ENCODE data around the gene CBY3.
"Not testable (repeated sequence)": the region's sequence is repeated elsewhere in the genome, so short reads cannot be mapped to it uniquely, and the experiment has no call there.

CBY3 gene

DNA sequence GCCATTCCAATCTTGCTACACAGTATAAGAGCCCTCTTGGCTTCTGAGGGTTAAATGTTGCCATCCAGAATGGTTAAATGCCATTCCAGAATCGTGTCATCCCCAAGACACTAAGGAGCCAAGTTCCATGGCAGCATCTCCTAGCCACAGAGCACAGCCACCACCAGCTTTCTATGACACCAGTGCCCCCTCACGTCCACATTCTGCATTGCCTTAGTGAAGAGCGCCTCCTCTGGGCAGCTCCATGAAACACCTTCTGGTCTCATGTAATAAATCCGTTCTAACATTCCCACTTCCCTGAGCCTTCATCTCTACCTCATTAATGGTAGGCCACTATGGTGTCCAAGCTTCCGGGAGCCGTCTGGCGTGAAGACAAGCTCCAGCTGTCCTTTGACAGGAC is 12.4 kb downstream of the CBY3 start:
- peak; percentile 6 for DNase-seq (ENCODE audit: low read depth)

DNA sequence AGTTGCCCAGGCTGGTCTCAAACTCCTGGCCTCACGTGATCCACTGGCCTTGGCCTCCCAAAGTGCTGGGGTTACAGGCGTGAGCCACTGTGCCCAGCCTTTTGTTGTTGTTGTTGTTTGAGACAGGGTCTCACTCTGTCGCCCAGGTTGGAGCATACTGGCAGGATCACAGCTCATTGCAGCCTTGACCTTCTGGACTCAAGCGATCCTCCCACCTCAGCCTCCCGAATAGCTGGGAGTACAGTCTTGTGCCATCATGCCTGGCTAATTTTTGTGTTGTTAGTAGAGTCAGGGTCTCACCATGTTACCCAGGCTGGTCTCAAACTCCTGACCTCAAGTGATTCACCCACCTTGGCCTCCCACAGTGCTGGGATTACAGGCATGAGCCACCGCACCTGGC is 19.2 kb downstream of the CBY3 start:
- not testable (repeated sequence) for DNase-seq (ENCODE audit: low read depth)

DNA sequence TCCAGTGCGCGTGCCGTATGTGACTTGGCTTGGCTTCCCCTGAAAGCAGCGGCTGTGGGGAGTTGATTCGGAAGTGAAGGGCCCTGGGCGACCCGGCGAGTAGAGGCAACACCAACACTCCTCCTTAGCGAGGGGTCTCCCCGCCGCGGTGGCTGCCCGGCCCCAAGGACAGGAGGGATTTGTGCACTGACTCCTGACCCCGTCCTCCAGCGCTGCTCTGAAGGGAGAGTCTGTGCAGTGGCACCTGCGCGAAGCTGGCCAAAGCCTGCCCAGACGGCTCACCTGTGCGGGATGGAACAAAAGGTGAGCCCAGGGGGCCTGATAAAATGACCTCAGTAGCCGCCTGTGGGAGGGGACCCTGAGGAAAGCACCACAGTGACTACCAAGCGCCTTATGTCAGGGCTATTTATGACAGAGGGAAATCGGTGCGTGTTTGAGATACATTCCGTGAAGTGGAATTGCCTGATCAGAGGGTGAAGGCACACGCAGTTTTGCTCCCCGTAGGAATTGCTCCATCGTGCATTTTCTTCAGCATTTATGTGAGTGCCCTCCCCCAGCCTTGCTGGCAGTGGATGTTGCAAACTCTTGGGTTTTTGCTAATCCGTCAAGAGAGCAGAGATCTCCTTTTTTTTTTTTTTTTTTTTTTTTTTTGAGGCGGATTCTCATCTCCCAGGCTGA is 22.5 kb downstream of the CBY3 start:
- DNase-seq (ENCODE audit: low read depth) = not testable (repeated sequence)

DNA sequence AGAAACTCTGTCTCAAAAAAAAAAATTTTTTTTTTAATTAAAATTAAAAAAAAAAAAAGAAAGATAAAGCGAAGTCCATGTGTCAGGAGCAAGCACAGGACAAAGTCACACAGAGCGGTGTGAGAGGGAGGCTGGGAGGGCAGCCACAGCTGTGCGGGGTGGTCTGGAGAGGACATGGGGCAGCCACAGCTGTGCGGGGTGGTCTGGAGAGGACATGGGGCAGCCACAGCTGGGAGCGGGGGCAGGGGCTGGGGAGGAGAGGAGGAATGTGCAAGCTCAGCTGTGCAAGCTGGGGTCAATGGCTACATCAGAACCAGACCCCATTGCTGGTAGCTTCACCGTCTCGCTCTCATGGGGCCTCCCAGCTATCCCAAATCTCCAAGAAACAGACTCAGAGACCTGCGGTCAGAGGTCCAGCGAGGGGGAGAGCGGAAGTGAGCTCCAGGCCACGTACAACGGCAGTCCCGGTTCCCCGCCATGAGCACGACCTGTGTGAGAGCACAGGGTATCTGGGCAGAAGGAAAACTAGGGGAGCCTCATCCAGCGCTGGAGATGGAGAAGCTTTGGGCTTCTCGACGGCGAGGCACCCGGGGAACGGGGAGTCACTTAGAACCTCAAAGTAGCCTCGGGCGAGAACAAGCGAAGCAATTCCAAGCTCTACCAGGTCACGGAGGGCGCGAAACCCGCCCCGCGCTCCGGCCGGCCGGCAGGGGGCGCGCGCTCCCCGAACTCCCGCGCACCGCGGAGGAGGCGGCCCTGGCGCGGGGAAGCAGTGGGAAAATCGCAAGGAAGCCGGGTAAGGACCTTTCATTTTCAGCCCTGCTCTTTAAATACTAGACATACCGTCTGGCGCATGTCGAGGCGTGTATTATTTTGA is 23.3 kb downstream of the CBY3 start:
- not testable (repeated sequence) for DNase-seq (ENCODE audit: low read depth)

DNA sequence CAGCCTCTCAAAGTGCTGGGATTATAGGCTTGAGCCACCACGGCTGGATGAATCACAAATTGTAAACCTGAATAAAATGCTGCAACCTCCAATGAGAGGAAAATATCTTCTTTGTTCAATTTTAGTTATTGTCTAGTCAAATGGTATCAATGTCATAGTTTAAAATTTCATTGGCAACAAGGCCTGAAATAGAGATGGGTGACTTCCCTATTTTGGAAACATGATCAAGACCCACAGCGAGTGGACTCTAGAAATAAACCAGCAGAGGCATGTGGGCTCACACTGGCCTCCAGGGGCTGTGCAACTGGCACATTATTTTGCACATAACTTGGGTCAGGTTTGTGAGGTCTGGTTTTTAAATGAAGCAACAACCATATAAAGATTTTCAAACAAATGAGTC is 27.7 kb downstream of the CBY3 start:
- DNase-seq (ENCODE audit: low read depth) = not testable (repeated sequence)

DNA sequence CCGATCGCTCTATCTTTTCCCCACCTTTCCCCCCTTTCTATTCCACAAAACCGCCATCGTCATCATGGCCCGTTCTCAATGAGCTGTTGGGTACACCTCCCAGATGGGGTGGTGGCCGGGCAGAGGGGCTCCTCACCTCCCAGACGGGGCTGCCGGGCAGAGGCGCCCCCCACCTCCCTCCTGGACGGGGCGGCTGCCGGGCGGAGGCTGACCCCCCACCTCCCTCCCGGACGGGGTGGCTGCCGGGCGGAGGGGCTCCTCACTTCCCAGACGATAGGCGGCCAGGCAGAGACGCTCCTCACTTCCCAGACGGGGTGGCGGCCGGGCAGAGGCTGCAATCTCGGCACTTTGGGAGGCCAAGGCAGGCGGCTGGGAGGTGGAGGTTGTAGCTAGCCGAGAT is 30.6 kb downstream of the CBY3 start:
- DNase-seq (ENCODE audit: low read depth) = not testable (repeated sequence)

DNA sequence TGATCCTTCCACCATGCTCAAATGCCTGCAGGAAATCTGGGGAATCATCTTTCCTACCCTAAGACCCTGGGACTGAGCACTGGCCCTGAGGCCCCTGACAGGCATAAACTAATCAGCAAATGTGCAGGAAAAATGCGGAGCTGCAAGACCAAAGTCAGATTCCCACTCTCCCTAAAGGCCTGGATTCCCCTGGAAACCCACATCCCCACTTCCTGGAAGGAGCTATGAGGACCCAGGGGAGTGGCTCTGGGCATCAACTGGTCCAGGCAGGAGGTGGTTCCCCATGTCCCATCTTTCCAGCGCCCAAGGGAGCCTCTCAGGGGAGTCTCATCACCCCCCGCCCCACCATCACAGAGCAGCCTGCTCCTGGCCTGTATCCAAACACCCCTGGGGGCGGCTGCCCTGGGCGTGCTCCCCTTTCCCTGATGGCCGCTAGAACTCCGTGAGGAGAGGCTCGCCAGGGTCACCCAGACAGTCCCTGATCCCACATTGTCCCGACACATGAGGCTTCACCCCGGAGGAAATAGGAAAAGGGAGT is 31.6 kb downstream of the CBY3 start:
- DNase-seq (ENCODE audit: low read depth) = not testable (repeated sequence)

DNA sequence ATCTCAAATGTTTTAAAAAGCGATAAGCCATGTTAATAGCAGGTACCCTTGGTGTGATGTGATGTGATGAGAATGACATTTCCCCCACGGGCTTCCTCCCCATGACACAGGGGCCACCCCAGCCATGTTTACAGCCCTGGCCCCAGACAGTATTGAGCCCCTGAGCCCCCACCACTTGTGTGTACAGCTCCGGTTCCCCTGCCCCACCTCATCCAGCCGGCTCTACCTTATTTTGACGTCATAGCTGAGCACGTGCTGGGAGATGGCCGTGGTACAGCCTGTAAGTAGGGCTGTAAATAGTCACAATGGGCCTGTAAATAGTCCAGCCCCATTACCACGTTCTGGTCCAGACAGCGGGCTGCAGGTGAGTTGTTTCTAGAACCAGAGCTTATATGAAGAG is 32.4 kb downstream of the CBY3 start:
- DNase-seq (ENCODE audit: low read depth) = no peak

DNA sequence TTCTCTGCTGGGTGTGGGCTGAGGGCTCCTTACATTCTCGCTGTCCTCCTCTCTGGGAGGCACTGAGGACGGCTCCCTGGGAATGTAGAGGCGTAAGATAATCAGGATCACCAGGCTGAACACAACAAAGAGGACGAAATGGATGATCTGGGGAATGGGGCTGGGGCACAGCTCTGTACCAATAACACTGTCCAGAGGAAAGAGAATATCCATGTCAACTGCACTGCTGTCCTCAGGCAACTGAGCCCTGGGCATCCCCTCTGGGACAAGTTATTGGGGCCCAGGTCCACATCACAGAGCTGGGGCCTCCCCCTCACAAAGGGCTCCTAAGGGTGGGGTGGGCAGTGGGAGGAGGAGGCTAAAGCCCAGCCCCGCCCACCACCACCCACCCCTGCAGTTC is 36.1 kb downstream of the CBY3 start:
- DNase-seq (ENCODE audit: low read depth) = not testable (repeated sequence)

DNA sequence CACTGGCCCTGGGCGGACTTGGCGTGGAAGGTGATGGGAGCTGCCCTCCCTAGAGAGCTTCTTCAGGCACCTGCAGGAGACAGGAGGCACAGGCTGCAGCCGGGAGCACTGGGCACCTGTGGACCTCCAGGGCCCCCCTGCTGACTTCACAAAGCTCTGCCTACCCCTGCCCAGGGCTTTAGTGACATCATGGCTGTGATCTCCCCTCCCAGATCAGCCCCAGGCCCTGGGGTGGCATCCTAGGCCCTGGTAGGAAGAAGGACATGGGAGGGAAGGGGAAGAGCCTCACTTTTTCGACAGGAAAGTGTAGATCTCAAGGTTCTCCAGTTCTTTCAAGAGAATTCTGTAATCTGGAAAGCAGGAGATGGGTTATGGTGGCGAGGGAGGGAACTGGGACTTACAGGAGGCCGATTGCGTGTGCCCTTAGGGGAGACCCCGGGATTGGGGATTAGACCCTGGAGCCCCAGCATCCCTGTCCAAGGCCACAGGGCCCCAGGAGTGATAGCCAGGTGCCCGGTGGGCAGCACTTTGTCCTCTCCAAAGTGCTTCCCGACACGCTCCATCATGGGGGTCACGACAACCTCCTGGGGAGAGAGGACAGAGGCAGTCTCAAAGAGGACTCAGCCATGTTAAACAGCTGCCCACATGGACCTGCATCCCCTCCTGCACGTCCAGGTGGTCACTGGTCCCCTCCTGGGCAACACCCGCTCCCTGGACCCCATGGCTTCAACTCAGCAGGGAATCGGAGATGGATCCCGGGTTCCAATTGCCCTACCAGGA is 37.5 kb downstream of the CBY3 start:
- DNase-seq (ENCODE audit: low read depth) = not testable (repeated sequence)

DNA sequence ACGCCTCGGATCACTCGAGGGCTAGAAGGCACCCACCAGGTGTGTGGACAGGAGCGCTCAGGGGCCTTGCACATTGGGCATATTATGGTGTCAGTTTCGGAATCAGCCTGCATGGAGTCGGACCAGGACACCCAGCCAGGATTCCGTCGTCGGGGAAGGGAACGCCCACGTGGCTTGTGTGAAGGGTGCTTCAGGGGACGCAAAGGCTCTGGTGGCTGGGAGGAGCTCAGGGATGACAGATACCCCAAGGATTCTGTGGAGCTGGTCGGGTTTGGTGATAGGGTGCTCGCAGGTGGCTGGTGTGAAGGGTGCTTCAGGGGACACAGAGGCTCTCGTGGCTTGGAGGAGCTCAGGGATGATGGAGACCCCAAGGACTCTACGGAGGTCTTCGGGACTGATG is 38.2 kb downstream of the CBY3 start:
- DNase-seq (ENCODE audit: low read depth) = not testable (repeated sequence)

DNA sequence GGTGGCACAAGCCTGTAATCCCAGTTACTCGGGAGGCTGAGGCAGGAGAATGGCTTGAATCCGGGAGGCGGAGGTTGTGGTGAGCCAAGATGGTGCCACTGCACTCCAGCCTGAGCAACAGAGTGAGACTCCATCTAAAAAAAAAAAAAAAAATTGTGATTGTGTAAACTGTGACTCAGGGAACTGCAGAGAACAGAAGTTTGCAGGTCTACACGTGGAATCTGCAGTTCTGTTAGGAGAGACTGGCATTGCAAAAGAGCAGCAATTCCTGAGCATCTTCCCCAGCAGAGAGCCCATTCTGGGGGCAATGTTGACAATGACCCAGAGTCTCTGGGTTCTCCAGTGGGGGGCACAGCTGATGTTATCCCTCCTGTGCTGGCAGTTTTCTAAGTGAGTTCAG is 39.1 kb downstream of the CBY3 start:
- DNase-seq (ENCODE audit: low read depth) = not testable (repeated sequence)

DNA sequence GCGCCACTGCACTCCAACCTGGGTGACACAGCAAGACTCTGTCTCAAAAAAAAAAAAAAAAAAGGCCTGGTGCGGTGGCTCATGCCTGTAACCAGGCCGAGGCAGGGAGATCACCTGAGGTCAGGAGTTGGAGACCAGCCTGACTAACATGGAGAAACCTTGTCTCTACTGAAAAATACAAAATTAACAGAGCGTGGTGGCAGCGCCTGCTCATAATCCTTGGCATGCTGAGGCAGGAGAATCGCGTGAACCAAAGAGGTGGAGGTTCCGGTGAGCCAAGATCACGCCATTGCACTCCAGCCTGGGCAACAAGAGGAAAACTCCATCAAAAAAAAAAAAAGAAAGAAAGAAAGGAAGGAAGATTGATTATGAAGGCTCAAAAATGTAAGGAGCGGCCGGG is 41.5 kb downstream of the CBY3 start:
- not testable (repeated sequence) for DNase-seq (ENCODE audit: low read depth)

DNA sequence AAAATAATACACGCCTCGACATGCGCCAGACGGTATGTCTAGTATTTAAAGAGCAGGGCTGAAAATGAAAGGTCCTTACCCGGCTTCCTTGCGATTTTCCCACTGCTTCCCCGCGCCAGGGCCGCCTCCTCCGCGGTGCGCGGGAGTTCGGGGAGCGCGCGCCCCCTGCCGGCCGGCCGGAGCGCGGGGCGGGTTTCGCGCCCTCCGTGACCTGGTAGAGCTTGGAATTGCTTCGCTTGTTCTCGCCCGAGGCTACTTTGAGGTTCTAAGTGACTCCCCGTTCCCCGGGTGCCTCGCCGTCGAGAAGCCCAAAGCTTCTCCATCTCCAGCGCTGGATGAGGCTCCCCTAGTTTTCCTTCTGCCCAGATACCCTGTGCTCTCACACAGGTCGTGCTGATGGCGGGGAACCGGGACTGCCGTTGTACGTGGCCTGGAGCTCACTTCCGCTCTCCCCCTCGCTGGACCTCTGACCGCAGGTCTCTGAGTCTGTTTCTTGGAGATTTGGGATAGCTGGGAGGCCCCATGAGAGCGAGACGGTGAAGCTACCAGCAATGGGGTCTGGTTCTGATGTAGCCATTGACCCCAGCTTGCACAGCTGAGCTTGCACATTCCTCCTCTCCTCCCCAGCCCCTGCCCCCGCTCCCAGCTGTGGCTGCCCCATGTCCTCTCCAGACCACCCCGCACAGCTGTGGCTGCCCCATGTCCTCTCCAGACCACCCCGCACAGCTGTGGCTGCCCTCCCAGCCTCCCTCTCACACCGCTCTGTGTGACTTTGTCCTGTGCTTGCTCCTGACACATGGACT is 46.3 kb downstream of the CBY3 start:
- not testable (repeated sequence) for DNase-seq (ENCODE audit: low read depth)

DNA sequence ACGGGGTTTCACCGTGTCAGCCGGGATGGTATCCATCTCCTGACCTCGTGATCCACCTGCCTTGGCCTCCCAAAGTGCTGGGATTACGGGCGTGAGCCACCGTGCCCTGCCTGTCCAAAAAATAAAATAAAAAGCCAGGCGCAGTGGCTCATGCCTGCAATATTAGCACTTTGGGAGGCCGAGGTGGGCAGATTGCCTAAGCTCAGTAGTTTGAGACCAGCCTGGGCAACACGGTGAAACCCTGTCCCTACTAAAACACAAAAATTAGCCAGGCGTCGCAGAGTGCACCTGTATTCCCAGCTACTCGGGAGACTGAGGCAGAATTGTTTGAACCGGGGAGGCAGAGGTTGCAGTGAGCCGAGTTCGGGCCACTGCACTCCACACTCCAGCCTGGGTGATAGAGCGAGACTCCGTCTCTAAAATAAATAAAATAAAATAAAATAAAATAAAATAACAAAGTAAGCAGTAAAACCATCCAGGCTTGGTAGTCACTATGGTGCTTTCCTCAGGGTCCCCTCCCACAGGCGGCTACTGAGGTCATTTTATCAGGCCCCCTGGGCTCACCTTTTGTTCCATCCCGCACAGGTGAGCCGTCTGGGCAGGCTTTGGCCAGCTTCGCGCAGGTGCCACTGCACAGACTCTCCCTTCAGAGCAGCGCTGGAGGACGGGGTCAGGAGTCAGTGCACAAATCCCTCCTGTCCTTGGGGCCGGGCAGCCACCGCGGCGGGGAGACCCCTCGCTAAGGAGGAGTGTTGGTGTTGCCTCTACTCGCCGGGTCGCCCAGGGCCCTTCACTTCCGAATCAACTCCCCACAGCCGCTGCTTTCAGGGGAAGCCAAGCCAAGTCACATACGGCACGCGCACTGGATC is 47.1 kb downstream of the CBY3 start:
- not testable (repeated sequence) for DNase-seq (ENCODE audit: low read depth)
